Stimulated activated CD8-positive, alpha-beta memory T cell treated with anti-CD3 and anti-CD28 coated beads, Interleukin-7, amount 100 ng/mL, for 4 hours (primary cell): ENCODE results near the gene KRTAP5-6.
"Not testable (repeated sequence)": the region's sequence is repeated elsewhere in the genome, so short reads cannot be mapped to it uniquely, and the experiment has no call there.

Experiments used
- DNase-seq, 2 donors: peaks; one replicate each; pipeline ENCODE4 v3.0.0-alpha.2; 2020; ENCODE audit warnings: low read depth in 2 of 2

Gene KRTAP5-6

GRCh38 chr11:1661454-1662269, 35.3 kb upstream of the KRTAP5-6 start:
- not testable (repeated sequence) for DNase-seq

GRCh38 chr11:1662699-1663283, 34.2 kb upstream of the KRTAP5-6 start:
- not testable (repeated sequence) for DNase-seq

- DNase-seq = no peak
Observed at GRCh38 chr11:1665313-1665712, 31.7 kb upstream of the KRTAP5-6 start.

GRCh38 chr11:1667121-1667850, 29.7 kb upstream of the KRTAP5-6 start:
- no peak for DNase-seq

- DNase-seq = no peak
Observed at GRCh38 chr11:1667906-1668305, 29.1 kb upstream of the KRTAP5-6 start.

- no peak for DNase-seq
Observed at GRCh38 chr11:1668911-1669473, 28.0 kb upstream of the KRTAP5-6 start.

GRCh38 chr11:1669546-1670218, 27.3 kb upstream of the KRTAP5-6 start:
- no peak for DNase-seq

- not testable (repeated sequence) for DNase-seq
Observed at GRCh38 chr11:1670457-1670856, 26.5 kb upstream of the KRTAP5-6 start.

- DNase-seq = no peak
Observed at GRCh38 chr11:1670905-1671371, 26.1 kb upstream of the KRTAP5-6 start.

- no peak for DNase-seq
Observed at GRCh38 chr11:1671658-1672057, 25.3 kb upstream of the KRTAP5-6 start.

- DNase-seq = no peak
Observed at GRCh38 chr11:1672613-1673350, 24.2 kb upstream of the KRTAP5-6 start.

GRCh38 chr11:1673446-1674172, 23.4 kb upstream of the KRTAP5-6 start:
- DNase-seq = no peak

GRCh38 chr11:1674173-1675131, 22.5 kb upstream of the KRTAP5-6 start:
- DNase-seq = no peak

- DNase-seq = no peak
Observed at GRCh38 chr11:1675536-1676228, 21.3 kb upstream of the KRTAP5-6 start.

- DNase-seq = no peak
Observed at GRCh38 chr11:1676229-1676740, 20.7 kb upstream of the KRTAP5-6 start.

GRCh38 chr11:1679881-1680280, 17.1 kb upstream of the KRTAP5-6 start:
- DNase-seq = no peak

- no peak for DNase-seq
Observed at GRCh38 chr11:1682225-1682905, 14.6 kb upstream of the KRTAP5-6 start.

GRCh38 chr11:1683216-1683615, 13.8 kb upstream of the KRTAP5-6 start:
- DNase-seq = not testable (repeated sequence)
